Brain microvascular endothelial cell (primary cell): ENCODE data around the gene ABCG1.

Experiments used
- DNase-seq: peaks from one replicate; pipeline ENCODE4 v3.0.0-alpha.2; 2020
- H3K27ac ChIP-seq: fragments of 250-450 bp; sonication (Bioruptor Pico); 2 replicates; pipeline ENCODE4 v1.5.1; 2020; ENCODE audit warnings: mild to moderate bottlenecking, moderate library complexity
- H3K27me3 ChIP-seq: fragments of 250-450 bp; sonication (Bioruptor Pico); replicated peaks from 2 replicates; pipeline ENCODE4 v1.5.1; 2020; ENCODE audit warnings: mild to moderate bottlenecking
- H3K36me3 ChIP-seq: fragments of 250-450 bp; sonication (Bioruptor Pico); replicated peaks from 2 replicates; pipeline ENCODE4 v1.5.1; 2020; ENCODE audit warnings: mild to moderate bottlenecking
- H3K4me3 ChIP-seq: 2 replicates; pipeline ENCODE4 v1.5.1; 2011; ENCODE audit warnings: low read depth, mild to moderate bottlenecking, control low read depth, low read length, moderate library complexity
- in situ Hi-C: cut with HindIII; loops from 2 replicates; pipeline ENCODE4 v1.10.0; 2017; ENCODE audit warnings: low sequenced_read_pairs, low pct_ligation_motif_present
- TF ChIP-seq, protein P1 (sequence below): IDR thresholded peaks from 2 replicates; pipeline ENCODE4 v1.5.1; 2011; ENCODE audit warnings: low read depth, mild to moderate bottlenecking, moderate library complexity, low read length, control low read depth, inconsistent platforms; ENCODE audit errors: missing control alignments

The ABCG1 gene

DNA sequence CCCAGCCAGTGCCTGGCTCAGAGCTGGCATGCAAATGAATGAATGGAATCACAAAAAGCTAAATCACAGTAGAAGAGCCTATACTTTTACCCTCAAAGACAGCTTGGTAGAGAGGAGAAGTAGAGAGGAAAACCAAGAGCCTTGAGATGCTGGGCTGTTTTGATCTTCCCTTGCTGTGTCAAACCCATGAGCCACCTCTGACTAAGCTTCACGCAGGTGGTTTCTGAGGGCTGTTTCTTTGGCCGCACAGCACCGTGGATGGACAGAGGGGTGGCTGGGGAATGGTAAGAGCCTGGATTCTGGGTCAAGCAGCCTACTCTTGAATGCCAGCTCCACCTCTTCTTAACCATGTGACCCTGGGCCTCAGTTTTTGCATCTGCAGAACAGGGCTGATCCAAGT is 18.6 kb downstream of the ABCG1 start:
- peaks cover 16% of the 10 kb centered on the region for H3K27me3 ChIP-seq
- no peak overlapping the region for H3K27ac ChIP-seq
- no peaks in the 10 kb centered on the region for H3K36me3 ChIP-seq
- TF ChIP-seq, protein P1, sequence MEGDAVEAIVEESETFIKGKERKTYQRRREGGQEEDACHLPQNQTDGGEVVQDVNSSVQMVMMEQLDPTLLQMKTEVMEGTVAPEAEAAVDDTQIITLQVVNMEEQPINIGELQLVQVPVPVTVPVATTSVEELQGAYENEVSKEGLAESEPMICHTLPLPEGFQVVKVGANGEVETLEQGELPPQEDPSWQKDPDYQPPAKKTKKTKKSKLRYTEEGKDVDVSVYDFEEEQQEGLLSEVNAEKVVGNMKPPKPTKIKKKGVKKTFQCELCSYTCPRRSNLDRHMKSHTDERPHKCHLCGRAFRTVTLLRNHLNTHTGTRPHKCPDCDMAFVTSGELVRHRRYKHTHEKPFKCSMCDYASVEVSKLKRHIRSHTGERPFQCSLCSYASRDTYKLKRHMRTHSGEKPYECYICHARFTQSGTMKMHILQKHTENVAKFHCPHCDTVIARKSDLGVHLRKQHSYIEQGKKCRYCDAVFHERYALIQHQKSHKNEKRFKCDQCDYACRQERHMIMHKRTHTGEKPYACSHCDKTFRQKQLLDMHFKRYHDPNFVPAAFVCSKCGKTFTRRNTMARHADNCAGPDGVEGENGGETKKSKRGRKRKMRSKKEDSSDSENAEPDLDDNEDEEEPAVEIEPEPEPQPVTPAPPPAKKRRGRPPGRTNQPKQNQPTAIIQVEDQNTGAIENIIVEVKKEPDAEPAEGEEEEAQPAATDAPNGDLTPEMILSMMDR, result no peak
- no peak overlapping the region for H3K4me3 ChIP-seq
- no peak for DNase-seq
- in situ Hi-C loops, result no loop called here

- H3K27me3 ChIP-seq, result peaks cover 16% of the 10 kb centered on the region
- in situ Hi-C loops, result no loop called here
- H3K36me3 ChIP-seq, result no peaks in the 10 kb centered on the region
- H3K27ac ChIP-seq, result no peak overlapping the region
- TF ChIP-seq, protein P1, result no peak
- no peak for DNase-seq
- H3K4me3 ChIP-seq, result no peak overlapping the region
Measured at GRCh38 chr21:42238185-42238934, 19.4 kb downstream of the ABCG1 start.

- DNase-seq, result no peak
- Histone ChIP-seq H3K4me3 (no peak overlapping the region), H3K36me3 (no peaks in the 10 kb centered on the region), H3K27ac (no peak overlapping the region), H3K27me3 (peaks cover 17% of the 10 kb centered on the region)
- in situ Hi-C loops, result no loop called here
- TF ChIP-seq, protein P1, result no peak
Measured at GRCh38 chr21:42239556-42239955, 20.6 kb downstream of the ABCG1 start.

DNA sequence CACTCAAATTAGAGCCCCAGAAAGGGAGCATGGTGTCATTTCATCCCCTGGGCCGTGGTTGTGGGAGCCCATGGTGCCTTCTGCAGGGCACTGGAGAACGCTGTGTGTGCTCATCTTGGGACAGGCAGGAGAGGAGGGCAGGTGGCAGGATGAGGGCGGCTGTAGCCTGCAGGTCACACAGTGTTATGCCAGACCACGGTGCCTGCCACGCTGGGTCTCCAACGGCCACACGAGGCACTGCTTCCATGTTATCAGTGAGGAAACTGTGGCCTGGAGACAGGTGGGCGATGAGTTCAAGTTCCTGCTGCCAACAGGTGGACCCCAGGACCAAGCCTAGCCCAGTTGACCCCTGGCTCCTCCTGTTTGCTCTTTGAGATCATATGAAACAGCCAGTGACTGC is 21.0 kb downstream of the ABCG1 start:
- H3K4me3 ChIP-seq, result no peak overlapping the region
- H3K27ac ChIP-seq, result no peak overlapping the region
- no peaks in the 10 kb centered on the region for H3K36me3 ChIP-seq
- TF ChIP-seq, protein P1, result peak; percentile 8
- no peak for DNase-seq
- in situ Hi-C loops, result no loop called here
- H3K27me3 ChIP-seq, result peaks cover 19% of the 10 kb centered on the region

- Histone ChIP-seq H3K4me3 (no peak overlapping the region), H3K27me3 (peaks cover 9% of the 10 kb centered on the region), H3K27ac (no peak overlapping the region), H3K36me3 (no peaks in the 10 kb centered on the region)
- no peak for DNase-seq
- TF ChIP-seq, protein P1, result no peak
- in situ Hi-C loops, result no loop called here
Measured at GRCh38 chr21:42242611-42243010, 23.7 kb downstream of the ABCG1 start.

- in situ Hi-C loops, result no loop called here
- DNase-seq, result no peak
- no peak overlapping the region for H3K4me3 ChIP-seq
- peaks cover 11% of the 10 kb centered on the region for H3K27me3 ChIP-seq
- TF ChIP-seq, protein P1, result no peak
- H3K27ac ChIP-seq, result no peak overlapping the region
- no peaks in the 10 kb centered on the region for H3K36me3 ChIP-seq
Measured at GRCh38 chr21:42243026-42243425, 24.1 kb downstream of the ABCG1 start.
